DND-41 (cell line): ENCODE data around the gene RAB11FIP5.

ENCODE experiments used
- ATAC-seq: fragments of 200-7000 bp; cut with Tn5 transposase; 3 replicates; pipeline ENCODE4 v1.9.1; 2021; ENCODE audit warnings: low read depth; ENCODE audit not compliant: insufficient read depth
- DNase-seq: peaks from one replicate; pipeline ENCODE4 v3.0.0-alpha.2; 2020
- H2AFZ ChIP-seq: 2 replicates; pipeline ENCODE4 v1.6.0; 2012; ENCODE audit warnings: low read depth, low read length
- H3K27ac ChIP-seq: 2 replicates; pipeline ENCODE4 v1.5.1; 2012; ENCODE audit warnings: low read length, inconsistent platforms
- H3K27me3 ChIP-seq: fragments of 200-600 bp; sonication (generic); 2 replicates; pipeline ENCODE4 v1.6.0; 2012; ENCODE audit warnings: low read length, mild to moderate bottlenecking, inconsistent platforms; ENCODE audit not compliant: insufficient read depth, poor library complexity
- H3K36me3 ChIP-seq: 2 replicates; pipeline ENCODE4 v1.5.1; 2012; ENCODE audit warnings: low read length, inconsistent platforms; ENCODE audit not compliant: insufficient read depth
- H3K4me1 ChIP-seq: 2 replicates; pipeline ENCODE4 v1.5.1; 2012; ENCODE audit warnings: mild to moderate bottlenecking, low read length; ENCODE audit not compliant: insufficient read depth
- H3K4me2 ChIP-seq: 2 replicates; pipeline ENCODE4 v1.6.0; 2012; ENCODE audit warnings: mild to moderate bottlenecking, moderate library complexity, low read length, inconsistent platforms; ENCODE audit not compliant: insufficient read depth
- H3K4me3 ChIP-seq, 2 experiments: fragments of 200-600 bp in 1 of 2; shearing (Covaris generic) in 1 of 2; 2 replicates each; pipeline ENCODE4 v1.5.1; 2012 to 2016; ENCODE audit warnings: inconsistent platforms in 2 of 2, low read length in 2 of 2, mild to moderate bottlenecking in 2 of 2, low read depth in 1 of 2, moderate library complexity in 1 of 2
- H3K79me2 ChIP-seq: 2 replicates; pipeline ENCODE4 v1.6.0; 2012; ENCODE audit warnings: low read length, inconsistent platforms; ENCODE audit not compliant: insufficient read depth
- H3K9ac ChIP-seq: 2 replicates; pipeline ENCODE4 v1.6.0; 2012; ENCODE audit warnings: low read depth, mild to moderate bottlenecking, inconsistent platforms, low read length, moderate library complexity
- H3K9me3 ChIP-seq: 2 replicates; pipeline ENCODE4 v1.5.1; 2012; ENCODE audit warnings: low read length, moderate library complexity, mild to moderate bottlenecking, inconsistent platforms; ENCODE audit not compliant: insufficient read depth, severe bottlenecking
- H4K20me1 ChIP-seq: 2 replicates; pipeline ENCODE4 v1.6.0; 2012; ENCODE audit warnings: low read length; ENCODE audit not compliant: insufficient read depth
- CTCF ChIP-seq: IDR thresholded peaks from 2 replicates; pipeline ENCODE4 v1.5.1; 2012; ENCODE audit warnings: borderline replicate concordance, low read length, moderate library complexity, mild to moderate bottlenecking; ENCODE audit not compliant: poor library complexity, severe bottlenecking; ENCODE audit errors: extremely low read depth
- EZH2 ChIP-seq: IDR thresholded peaks from 3 replicates; pipeline ENCODE4 v1.6.1; 2012; ENCODE audit warnings: borderline replicate concordance, low read depth, mild to moderate bottlenecking, moderate library complexity, low read length, inconsistent platforms; ENCODE audit not compliant: severe bottlenecking

Gene RAB11FIP5

GRCh38 chr2:73063909-73064875 is 48.6 kb downstream of the RAB11FIP5 start:
- no peak for TF ChIP-seq EZH2
- no peak for TF ChIP-seq CTCF
- no peak overlapping the region for H3K27ac ChIP-seq
- no peak overlapping the region for H2AFZ ChIP-seq
- H3K36me3 ChIP-seq, result no peaks in the 10 kb centered on the region
- no peak overlapping the region for H3K9ac ChIP-seq
- peaks cover 22% of the 10 kb centered on the region for H3K79me2 ChIP-seq
- H3K4me1 ChIP-seq, result peaks cover 8% of the 10 kb centered on the region
- no peaks in the 10 kb centered on the region for H3K9me3 ChIP-seq
- H4K20me1 ChIP-seq, result no peaks in the 10 kb centered on the region
- ATAC-seq (no peak), DNase-seq (no peak)
- H3K4me2 ChIP-seq, result no peak overlapping the region
- no peaks in the 10 kb centered on the region for H3K27me3 ChIP-seq
- H3K4me3 ChIP-seq, result no peak overlapping the region

GRCh38 chr2:73063472-73063871 is 49.3 kb downstream of the RAB11FIP5 start:
- no peaks in the 10 kb centered on the region for H3K36me3 ChIP-seq
- no peak for DNase-seq
- no peaks in the 10 kb centered on the region for H3K27me3 ChIP-seq
- no peak overlapping the region for H2AFZ ChIP-seq
- H3K4me2 ChIP-seq, result no peak overlapping the region
- H3K4me1 ChIP-seq, result peaks cover under 1% of the 10 kb centered on the region; the same call in 1 of the 2 replicates
- H3K27ac ChIP-seq, result no peak overlapping the region
- peaks cover 14% of the 10 kb centered on the region for H3K79me2 ChIP-seq
- TF ChIP-seq EZH2 (no peak), CTCF (no peak)
- no peak overlapping the region for H3K4me3 ChIP-seq
- no peak for ATAC-seq
- no peak overlapping the region for H3K9ac ChIP-seq
- H3K9me3 ChIP-seq, result peaks cover under 1% of the 10 kb centered on the region
- H4K20me1 ChIP-seq, result no peaks in the 10 kb centered on the region

- ATAC-seq (no peak), DNase-seq (no peak)
- Histone ChIP-seq H3K4me1 (no peaks in the 10 kb centered on the region), H3K4me2 (no peak overlapping the region), H3K9me3 (peaks cover 15% of the 10 kb centered on the region), H3K79me2 (no peaks in the 10 kb centered on the region; the same call in 1 of the 2 replicates), H3K27me3 (no peaks in the 10 kb centered on the region), H4K20me1 (no peaks in the 10 kb centered on the region), H3K36me3 (peaks cover 19% of the 10 kb centered on the region), H3K9ac (no peak overlapping the region), H3K4me3 (no peak overlapping the region), H2AFZ (no peak overlapping the region), H3K27ac (no peak overlapping the region)
- TF ChIP-seq CTCF (no peak), EZH2 (no peak)
These were observed 53.6 kb downstream of the RAB11FIP5 start for GRCh38 chr2:73059106-73059505.
